Heart left ventricle (tissue), 16 donors: Measurements from ENCODE around the gene ADGRA1. TPM values are rescaled to one million over a fixed set of nuclear protein-coding genes. Genes with fewer than 3 reads are reported as not detected.
A peak's percentile ranks its signal among the peaks of the same experiment; 100 is the strongest.
"Not testable (repeated sequence)": the region's sequence is repeated elsewhere in the genome, so short reads cannot be mapped to it uniquely, and the experiment has no call there.

Experiments used
- ATAC-seq, 4 donors: fragments of 200-7000 bp; cut with Tn5 transposase; one replicate each; pipeline ENCODE4 v1.9.1; 2020 to 2022; ENCODE audit warnings: moderate library complexity in 4 of 4, mild to moderate bottlenecking in 3 of 4, moderate number of reproducible peaks in 1 of 4
- DNase-seq, 5 donors: peaks; one replicate each; pipeline ENCODE4 v3.0.0-alpha.2; 2020
- H3K27ac ChIP-seq, 12 donors: fragments of 200-600 bp; sonication (generic) in 4 of 12; one replicate each; pipeline versions ENCODE4 v1.5.0 to v1.8.0; 2016 to 2022; ENCODE audit warnings: mild to moderate bottlenecking in 2 of 12
- H3K27me3 ChIP-seq, 9 donors: fragments of 200-600 bp; sonication (generic) in 2 of 9; one replicate each; pipeline versions ENCODE4 v1.5.1 to v1.8.0; 2016 to 2022; ENCODE audit warnings: mild to moderate bottlenecking in 3 of 9
- H3K36me3 ChIP-seq, 9 donors: fragments of 200-600 bp; sonication (generic) in 2 of 9; one replicate each; pipeline versions ENCODE4 v1.5.0 to v1.8.0; 2018 to 2022; ENCODE audit warnings: mild to moderate bottlenecking in 2 of 9
- H3K4me1 ChIP-seq, 12 donors: fragments of 200-600 bp; sonication (generic) in 4 of 12; one replicate each; pipeline versions ENCODE4 v1.5.0 to v1.8.0; 2016 to 2022; ENCODE audit warnings: mild to moderate bottlenecking in 3 of 12
- H3K4me3 ChIP-seq, 12 donors: fragments of 200-600 bp; sonication (generic) in 4 of 12; one replicate each; pipeline versions ENCODE4 v1.5.0 to v1.8.0; 2017 to 2022; ENCODE audit warnings: mild to moderate bottlenecking in 9 of 12, moderate library complexity in 4 of 12
- H3K9me3 ChIP-seq, 12 donors: fragments of 200-600 bp; sonication (generic) in 4 of 12; one replicate each; pipeline versions ENCODE4 v1.5.0 to v1.8.0; 2016 to 2022; ENCODE audit warnings: mild to moderate bottlenecking in 1 of 12
- POLR2A ChIP-seq, 2 donors: fragments of 450-650 bp; IDR thresholded peaks; one replicate each; pipeline ENCODE4 v1.6.1; 2017; ENCODE audit warnings: antibody characterized with exemption in 2 of 2, mild to moderate bottlenecking in 2 of 2, moderate library complexity in 2 of 2
- WGBS, 4 donors: extraction: QIAGEN DNeasy Blood & Tissue Kit in 2 of 4; methylation state at CpG; one replicate each; pipeline versions ENCODE4 v1.1.5 to v1.1.7; 2013 to 2018; 5-methylcytosine and 5-hydroxymethylcytosine counted together
- intact Hi-C, 10 donors: fragments of 100-400 bp; cut with DNase I; formaldehyde crosslinking; loops; one replicate each; pipeline versions ENCODE4 v1.11.1 to v1.14.2; 2022
- polyA plus RNA-seq, 2 donors: library from polyadenylated mRNA; stranded (reverse); fragments of 200-250 nt; gene quantifications; one replicate each; pipeline ENCODE4 v1.2.3, GENCODE V29; 2013
- total RNA-seq, 9 donors: library from RNA; depleted of rRNA in 2 of 9; stranded (reverse); fragments of >200 nt in 2 of 9; fragmentation: NEBNext Ultra II Directional in 3 of 9; extraction: Animal tissue kit (Norgen Biotek cat#: 25700) in 3 of 9; gene quantifications; one replicate each; pipeline versions ENCODE4 v1.1.0 to v1.2.4, GENCODE V29; 2016 to 2023
- TF ChIP-seq, protein P1 (sequence below), 12 donors: fragments of 200-600 bp; sonication (generic) in 4 of 12; IDR thresholded peaks; one replicate each; pipeline versions ENCODE4 v1.5.0 to v1.8.0; 2018 to 2022; ENCODE audit warnings: antibody characterized with exemption in 12 of 12, mild to moderate bottlenecking in 5 of 12
- donor health status: ischemic (EF 13 %, LVEDD 7.1; RV severe dilation, severe dysfunction).
- donor health status: healthy with polysubstance abuse.
- donor health status: DM: no; HTN: yes; CAD: no.
- donor health status: DM: no; HTN: no; CAD: no.
- donor health status: ischemic (EF 25% LVEDD 6.9; RV normal size, moderate dysfunction).
- donor health status: ischemic (EF 25% LVEDD 5.7; RV mildly dilated, moderate dysfunction).
- donor health status: healthy.
- donor health status: DM: yes; HTN: yes; CAD: no.
- donor health status: ischemic (EF 35%, LVEDD 5.7; RV mildly dilated, moderate dysfunction).
- donor health status: nonischemic (EF 11% LVEDD 7.7; RV severe dilation, severe dysfunction).
- donor health status: DM: yes; HTN: yes; CAD: no.
- donor health status: PGD.
- donor health status: ischemic (EF 29% LVEDD 5.4; RV normal size, mild dysfunction).
- donor health status: nonischemic (EF 23%, LVEDD 6.1; RV moderate dilation, normal function).

The ADGRA1 gene
- total and polyA plus RNA-seq, 11 donors = 0.03 to 0.19 (median 0.13) TPM; not detected in 8

DNA sequence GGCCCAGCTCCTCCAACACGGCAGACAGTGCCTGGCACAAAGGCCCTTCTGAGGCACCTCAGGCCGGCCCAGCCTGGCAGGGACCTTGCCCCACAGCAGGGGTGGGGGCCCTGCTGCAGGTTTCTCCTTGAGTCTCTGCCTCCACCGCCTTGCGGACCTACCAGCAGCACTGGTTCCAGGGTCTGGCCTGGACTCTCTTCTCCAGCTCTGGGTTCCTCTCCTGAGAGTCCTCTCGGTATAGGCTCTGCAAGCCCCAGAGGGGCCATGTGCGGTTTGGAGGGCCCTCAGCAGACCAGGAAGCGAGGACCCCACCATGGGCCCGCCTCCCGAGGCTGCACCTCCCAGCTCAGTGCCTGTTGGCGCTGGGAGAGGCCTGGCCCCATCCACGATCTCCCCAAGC, 38.1 kb upstream of the ADGRA1 start:
- no peak overlapping the region for H3K27ac ChIP-seq
- peaks cover 0 to 41% (median 5%) of the 10 kb centered on the region in 9 donors for H3K27me3 ChIP-seq
- intact Hi-C loops = no loop called here
- no peak overlapping the region for H3K4me3 ChIP-seq
- ATAC-seq (no peak), DNase-seq (no peak)
- H3K36me3 ChIP-seq = no peaks in the 10 kb centered on the region
- TF ChIP-seq, protein P1, sequence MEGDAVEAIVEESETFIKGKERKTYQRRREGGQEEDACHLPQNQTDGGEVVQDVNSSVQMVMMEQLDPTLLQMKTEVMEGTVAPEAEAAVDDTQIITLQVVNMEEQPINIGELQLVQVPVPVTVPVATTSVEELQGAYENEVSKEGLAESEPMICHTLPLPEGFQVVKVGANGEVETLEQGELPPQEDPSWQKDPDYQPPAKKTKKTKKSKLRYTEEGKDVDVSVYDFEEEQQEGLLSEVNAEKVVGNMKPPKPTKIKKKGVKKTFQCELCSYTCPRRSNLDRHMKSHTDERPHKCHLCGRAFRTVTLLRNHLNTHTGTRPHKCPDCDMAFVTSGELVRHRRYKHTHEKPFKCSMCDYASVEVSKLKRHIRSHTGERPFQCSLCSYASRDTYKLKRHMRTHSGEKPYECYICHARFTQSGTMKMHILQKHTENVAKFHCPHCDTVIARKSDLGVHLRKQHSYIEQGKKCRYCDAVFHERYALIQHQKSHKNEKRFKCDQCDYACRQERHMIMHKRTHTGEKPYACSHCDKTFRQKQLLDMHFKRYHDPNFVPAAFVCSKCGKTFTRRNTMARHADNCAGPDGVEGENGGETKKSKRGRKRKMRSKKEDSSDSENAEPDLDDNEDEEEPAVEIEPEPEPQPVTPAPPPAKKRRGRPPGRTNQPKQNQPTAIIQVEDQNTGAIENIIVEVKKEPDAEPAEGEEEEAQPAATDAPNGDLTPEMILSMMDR (IDR thresholded peaks at IDR 0.05) = no peak
- no peak for TF ChIP-seq POLR2A (IDR thresholded peaks at IDR 0.05)
- WGBS, 4 donors = 74 to 90% (median 82%) methylated on average over 8 to 11 of the region's 11 CpGs
- H3K4me1 ChIP-seq = no peaks in the 10 kb centered on the region
- H3K9me3 ChIP-seq = no peaks in the 10 kb centered on the region

DNA sequence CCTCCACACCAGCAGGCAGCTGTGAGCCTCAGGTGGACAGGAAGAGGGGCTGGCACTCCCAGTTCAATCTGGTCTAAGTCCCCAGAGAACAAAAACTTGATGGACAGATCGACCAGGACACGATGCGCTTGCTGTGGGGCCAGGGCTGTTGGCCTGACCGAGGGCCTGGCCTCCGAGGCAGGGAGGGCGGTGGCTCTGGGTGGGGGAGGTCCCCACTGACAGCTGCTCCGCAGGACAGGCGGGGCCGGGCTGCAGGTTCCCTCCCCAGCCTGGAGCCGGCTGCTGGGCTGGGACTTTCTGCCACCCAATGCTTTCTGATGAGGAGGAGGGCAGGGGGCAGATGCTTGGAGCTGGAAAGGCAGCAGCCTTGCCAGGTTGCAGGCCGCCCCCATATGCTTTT, 37.4 kb upstream of the ADGRA1 start:
- no peaks in the 10 kb centered on the region for H3K4me1 ChIP-seq
- 47 to 58% (median 53%) methylated on average over 10 to 11 of the region's 11 CpGs for WGBS, 4 donors
- no peak overlapping the region for H3K4me3 ChIP-seq
- H3K27ac ChIP-seq = no peak overlapping the region
- DNase-seq (no peak), ATAC-seq (no peak)
- H3K27me3 ChIP-seq = peaks cover 0 to 45% (median 5%) of the 10 kb centered on the region in 9 donors
- H3K36me3 ChIP-seq = no peaks in the 10 kb centered on the region
- intact Hi-C loops = no loop called here
- no peaks in the 10 kb centered on the region for H3K9me3 ChIP-seq
- TF ChIP-seq, protein P1 (IDR thresholded peaks at IDR 0.05) = no peak

DNA sequence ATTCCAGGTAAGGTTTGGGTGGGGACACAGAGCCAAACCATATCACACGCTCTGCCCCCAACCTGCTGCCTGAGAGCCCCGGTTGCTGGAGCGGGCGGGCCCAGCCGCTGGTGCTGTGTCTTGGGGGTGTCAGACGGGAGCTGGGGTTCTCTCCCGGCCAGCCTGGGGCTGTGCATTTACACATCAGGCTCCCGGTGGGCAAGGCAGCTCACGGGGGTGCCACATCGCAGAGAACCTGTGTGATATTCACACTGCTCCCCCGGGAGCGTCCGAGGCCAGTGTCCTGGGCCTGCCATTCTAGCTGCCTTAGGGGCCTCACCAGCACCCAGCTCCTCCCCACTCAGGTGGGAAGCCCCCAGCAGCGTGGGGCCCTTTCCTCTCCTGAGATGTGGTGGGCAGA, 35.6 kb upstream of the ADGRA1 start:
- TF ChIP-seq, protein P1 (IDR thresholded peaks at IDR 0.05) = no peak
- no peak for TF ChIP-seq POLR2A (IDR thresholded peaks at IDR 0.05)
- WGBS, 4 donors = 75 to 87% (median 83%) methylated on average over 10 to 14 of the region's 14 CpGs
- no peak overlapping the region for H3K27ac ChIP-seq
- no peak for ATAC-seq
- H3K27me3 ChIP-seq = peaks cover 0 to 41% (median 5%) of the 10 kb centered on the region in 9 donors
- DNase-seq = no peak
- H3K4me3 ChIP-seq = no peak overlapping the region
- no peaks in the 10 kb centered on the region for H3K36me3 ChIP-seq
- intact Hi-C loops = no loop called here
- H3K9me3 ChIP-seq = no peaks in the 10 kb centered on the region
- no peaks in the 10 kb centered on the region for H3K4me1 ChIP-seq

DNA sequence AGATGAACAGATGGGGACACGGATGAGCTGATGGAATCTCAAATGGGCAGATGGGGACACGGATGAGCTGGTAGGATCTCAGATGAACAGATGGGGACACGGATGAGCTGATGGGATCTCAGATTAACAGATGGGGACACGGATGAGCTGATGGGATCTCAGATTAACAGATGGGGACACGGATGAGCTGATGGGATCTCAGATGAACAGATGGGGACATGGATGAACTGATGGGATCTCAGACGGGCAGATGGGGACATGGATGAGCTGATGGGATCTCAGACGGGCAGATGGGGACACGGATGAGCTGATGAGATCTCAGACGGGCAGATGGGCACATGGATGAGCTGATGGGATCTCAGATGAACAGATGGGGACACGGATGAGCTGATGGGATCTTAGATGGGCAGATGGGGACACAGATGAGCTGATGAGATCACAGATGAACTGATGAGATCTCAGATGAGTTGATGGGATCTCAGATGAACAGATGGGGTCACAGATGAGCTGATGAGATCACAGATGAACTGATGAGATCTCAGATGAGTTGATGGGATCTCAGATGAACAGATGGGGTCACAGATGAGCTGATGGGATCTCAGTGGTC, 34.1 kb upstream of the ADGRA1 start:
- H3K9me3 ChIP-seq, DNase-seq, ATAC-seq, H3K36me3 ChIP-seq, H3K27ac ChIP-seq, intact Hi-C loops, H3K4me1 ChIP-seq, H3K4me3 ChIP-seq: not testable (repeated sequence)
- H3K27me3 ChIP-seq = peaks cover 0 to 34% (median 5%) of the 10 kb centered on the region in 9 donors
- WGBS, 4 donors = 77 to 85% (median 82%) methylated on average over 10 of the region's 10 CpGs

DNA sequence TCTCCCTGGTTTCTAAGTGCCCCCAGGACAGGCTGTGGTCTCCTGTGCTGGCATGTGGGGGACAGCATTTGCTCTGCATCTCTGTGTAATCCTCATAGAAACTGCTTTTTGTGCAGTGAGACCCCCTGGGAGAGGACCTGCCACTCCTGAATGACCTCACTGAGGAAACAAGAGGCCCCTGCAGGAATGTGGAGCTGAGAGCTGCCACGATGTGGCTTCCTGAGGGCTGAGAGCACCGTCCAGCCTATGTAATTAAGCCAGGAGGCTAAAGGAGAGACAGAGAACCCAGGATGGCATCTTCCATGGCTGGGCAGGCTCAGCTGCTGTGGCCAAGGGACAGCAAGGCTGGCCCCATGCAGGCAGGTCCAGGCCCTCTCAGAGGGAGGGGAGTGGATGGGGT, 32.3 kb upstream of the ADGRA1 start:
- no peaks in the 10 kb centered on the region for H3K36me3 ChIP-seq
- H3K4me1 ChIP-seq = peaks cover 0 to 3% (median 0%) of the 10 kb centered on the region in 12 donors
- WGBS, 4 donors = 10 to 17% (median 15%) methylated on average over 2 of the region's 2 CpGs
- H3K4me3 ChIP-seq = no peak overlapping the region
- DNase-seq (peak in 1 of 5 donors; percentile 32), ATAC-seq (no peak)
- intact Hi-C loops = no loop called here
- H3K27ac ChIP-seq = no peak overlapping the region
- TF ChIP-seq, protein P1 (IDR thresholded peaks at IDR 0.05) = no peak
- no peak for TF ChIP-seq POLR2A (IDR thresholded peaks at IDR 0.05)
- H3K9me3 ChIP-seq = no peaks in the 10 kb centered on the region
- H3K27me3 ChIP-seq = peaks cover 0 to 38% (median 3%) of the 10 kb centered on the region in 9 donors
